HuH-7.5 (cell line): ENCODE measurements around the gene ZNF169.
"Not testable (repeated sequence)": the region's sequence is repeated elsewhere in the genome, so short reads cannot be mapped to it uniquely, and the experiment has no call there.

Source experiments
- DNase-seq: peaks from one replicate; pipeline ENCODE4 v3.0.0; 2011; ENCODE audit warnings: low spot score

ZNF169 gene

DNA sequence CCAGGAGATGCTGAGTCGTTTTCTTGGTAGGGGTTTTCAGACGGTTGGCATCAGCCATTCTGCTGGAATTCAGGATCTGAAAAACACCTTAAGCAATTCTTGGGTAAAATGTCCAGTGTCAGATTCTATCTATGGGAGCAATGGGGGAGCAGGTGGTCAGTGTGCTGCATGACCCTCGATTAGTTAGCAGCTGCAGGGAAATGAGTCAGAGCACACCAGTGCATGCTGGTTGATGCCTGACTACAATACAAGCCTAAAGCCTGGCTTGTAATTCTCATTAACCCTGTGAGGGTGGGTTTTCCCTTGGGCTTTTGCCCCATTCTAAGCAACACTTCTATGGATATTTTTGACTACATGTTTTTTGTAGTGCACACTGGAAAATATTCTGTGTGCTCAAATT is 89.7 kb downstream of the ZNF169 start:
- not testable (repeated sequence) for DNase-seq
